ENCODE data around the gene TDP2.

DNA sequence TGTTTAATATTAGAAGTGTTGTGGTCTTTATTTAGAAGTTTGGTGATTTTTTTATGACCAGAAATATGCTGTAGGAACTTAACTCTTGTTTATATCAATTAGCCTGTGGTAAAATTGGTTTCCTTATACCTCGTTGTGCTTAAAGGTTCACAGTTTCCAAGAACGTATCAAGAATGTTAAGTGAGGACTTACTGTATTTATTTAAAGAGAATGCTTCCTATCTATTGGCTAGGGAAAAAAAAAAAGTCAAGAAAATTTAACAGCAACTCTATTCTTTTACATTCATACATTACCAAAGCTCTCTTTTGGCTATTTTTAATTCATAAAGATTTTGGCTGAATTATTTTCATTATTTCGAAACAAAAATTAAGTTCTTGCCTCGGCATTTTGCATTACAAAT lies 22.3 kb downstream of the TDP2 start:
- no peak for TF ChIP-seq POLR2A (IDR thresholded peaks at IDR 0.05)
- TF ChIP-seq, protein P1, sequence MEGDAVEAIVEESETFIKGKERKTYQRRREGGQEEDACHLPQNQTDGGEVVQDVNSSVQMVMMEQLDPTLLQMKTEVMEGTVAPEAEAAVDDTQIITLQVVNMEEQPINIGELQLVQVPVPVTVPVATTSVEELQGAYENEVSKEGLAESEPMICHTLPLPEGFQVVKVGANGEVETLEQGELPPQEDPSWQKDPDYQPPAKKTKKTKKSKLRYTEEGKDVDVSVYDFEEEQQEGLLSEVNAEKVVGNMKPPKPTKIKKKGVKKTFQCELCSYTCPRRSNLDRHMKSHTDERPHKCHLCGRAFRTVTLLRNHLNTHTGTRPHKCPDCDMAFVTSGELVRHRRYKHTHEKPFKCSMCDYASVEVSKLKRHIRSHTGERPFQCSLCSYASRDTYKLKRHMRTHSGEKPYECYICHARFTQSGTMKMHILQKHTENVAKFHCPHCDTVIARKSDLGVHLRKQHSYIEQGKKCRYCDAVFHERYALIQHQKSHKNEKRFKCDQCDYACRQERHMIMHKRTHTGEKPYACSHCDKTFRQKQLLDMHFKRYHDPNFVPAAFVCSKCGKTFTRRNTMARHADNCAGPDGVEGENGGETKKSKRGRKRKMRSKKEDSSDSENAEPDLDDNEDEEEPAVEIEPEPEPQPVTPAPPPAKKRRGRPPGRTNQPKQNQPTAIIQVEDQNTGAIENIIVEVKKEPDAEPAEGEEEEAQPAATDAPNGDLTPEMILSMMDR (IDR thresholded peaks at IDR 0.05) = no peak

Measured in breast epithelium (tissue), 3 donors.